Measurements from ENCODE around the gene HNRNPK.

GRCh38 chr9:83969602-83970001, 10.4 kb downstream of the HNRNPK start:
- no peak for TF ChIP-seq CTCF (IDR thresholded peaks at IDR 0.05)
- TF ChIP-seq EP300 (IDR thresholded peaks at IDR 0.05), result no peak

Measured in esophagus muscularis mucosa (tissue), 3 donors.